Measurements from ENCODE around the gene TLK2.

Gene TLK2

DNA sequence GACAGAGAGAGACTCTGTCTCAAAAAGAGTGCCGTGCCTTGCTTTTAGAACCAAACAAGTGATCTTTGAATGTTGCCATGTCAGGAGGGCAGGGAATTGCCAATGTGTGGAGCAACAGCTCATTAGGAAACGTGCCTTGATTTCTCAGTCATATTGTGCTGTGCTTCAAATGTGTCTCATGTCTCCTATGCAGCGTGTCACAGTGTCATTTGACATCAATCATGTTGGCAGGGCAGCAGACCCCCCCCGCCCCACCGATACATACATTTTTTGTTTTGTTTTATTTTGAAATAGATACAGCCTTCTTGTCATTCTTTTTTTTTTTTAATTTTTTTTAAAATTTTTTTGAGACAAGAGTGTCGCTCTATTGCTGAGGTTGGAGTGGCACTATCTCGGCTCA lies 170.9 kb downstream of the TLK2 start:
- intact Hi-C loops (cut with DNase I; ENCODE audit: low total_unique reads) = no loop called here
- H3K4me3 ChIP-seq = no peak overlapping the region
- H3K36me3 ChIP-seq = no peaks in the 10 kb centered on the region
- no peaks in the 10 kb centered on the region for H3K27me3 ChIP-seq
- H3K4me1 ChIP-seq = peaks cover 0 to 38% (median 27%) of the 10 kb centered on the region in 4 donors
- TF ChIP-seq, protein P1, sequence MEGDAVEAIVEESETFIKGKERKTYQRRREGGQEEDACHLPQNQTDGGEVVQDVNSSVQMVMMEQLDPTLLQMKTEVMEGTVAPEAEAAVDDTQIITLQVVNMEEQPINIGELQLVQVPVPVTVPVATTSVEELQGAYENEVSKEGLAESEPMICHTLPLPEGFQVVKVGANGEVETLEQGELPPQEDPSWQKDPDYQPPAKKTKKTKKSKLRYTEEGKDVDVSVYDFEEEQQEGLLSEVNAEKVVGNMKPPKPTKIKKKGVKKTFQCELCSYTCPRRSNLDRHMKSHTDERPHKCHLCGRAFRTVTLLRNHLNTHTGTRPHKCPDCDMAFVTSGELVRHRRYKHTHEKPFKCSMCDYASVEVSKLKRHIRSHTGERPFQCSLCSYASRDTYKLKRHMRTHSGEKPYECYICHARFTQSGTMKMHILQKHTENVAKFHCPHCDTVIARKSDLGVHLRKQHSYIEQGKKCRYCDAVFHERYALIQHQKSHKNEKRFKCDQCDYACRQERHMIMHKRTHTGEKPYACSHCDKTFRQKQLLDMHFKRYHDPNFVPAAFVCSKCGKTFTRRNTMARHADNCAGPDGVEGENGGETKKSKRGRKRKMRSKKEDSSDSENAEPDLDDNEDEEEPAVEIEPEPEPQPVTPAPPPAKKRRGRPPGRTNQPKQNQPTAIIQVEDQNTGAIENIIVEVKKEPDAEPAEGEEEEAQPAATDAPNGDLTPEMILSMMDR (IDR thresholded peaks at IDR 0.05) = no peak
- peak overlapping the region in 1 of 2 donors; percentile 59 for H3K27ac ChIP-seq
- no peaks in the 10 kb centered on the region for H3K9me3 ChIP-seq
- DNase-seq = no peak

DNA sequence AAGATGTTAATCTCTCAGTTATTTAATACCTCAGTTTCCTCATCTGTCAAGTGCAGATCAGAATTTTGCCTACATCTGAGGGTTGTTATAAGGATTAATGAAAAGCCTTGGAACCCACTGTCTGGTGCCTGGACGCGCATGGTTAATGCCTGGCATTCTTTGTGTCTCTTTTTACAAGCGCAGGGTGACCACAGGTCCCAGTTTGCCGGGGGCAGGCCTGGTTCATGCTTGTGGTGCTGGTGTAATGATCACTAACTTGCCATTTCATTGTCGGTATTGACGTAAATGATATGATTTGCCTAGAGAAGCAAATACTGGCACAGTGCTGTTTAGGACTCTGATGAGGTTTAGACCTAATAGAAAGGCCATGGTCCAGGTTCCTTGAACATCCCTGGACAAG lies 172.0 kb downstream of the TLK2 start:
- intact Hi-C loops (cut with DNase I; ENCODE audit: low total_unique reads) = no loop called here
- Histone ChIP-seq H3K27ac (no peak overlapping the region), H3K36me3 (no peaks in the 10 kb centered on the region), H3K9me3 (no peaks in the 10 kb centered on the region), H3K27me3 (no peaks in the 10 kb centered on the region), H3K4me1 (peaks cover 0 to 40% (median 27%) of the 10 kb centered on the region in 4 donors), H3K4me3 (no peak overlapping the region)
- no peak for DNase-seq
- TF ChIP-seq, protein P1 (IDR thresholded peaks at IDR 0.05) = no peak

DNA sequence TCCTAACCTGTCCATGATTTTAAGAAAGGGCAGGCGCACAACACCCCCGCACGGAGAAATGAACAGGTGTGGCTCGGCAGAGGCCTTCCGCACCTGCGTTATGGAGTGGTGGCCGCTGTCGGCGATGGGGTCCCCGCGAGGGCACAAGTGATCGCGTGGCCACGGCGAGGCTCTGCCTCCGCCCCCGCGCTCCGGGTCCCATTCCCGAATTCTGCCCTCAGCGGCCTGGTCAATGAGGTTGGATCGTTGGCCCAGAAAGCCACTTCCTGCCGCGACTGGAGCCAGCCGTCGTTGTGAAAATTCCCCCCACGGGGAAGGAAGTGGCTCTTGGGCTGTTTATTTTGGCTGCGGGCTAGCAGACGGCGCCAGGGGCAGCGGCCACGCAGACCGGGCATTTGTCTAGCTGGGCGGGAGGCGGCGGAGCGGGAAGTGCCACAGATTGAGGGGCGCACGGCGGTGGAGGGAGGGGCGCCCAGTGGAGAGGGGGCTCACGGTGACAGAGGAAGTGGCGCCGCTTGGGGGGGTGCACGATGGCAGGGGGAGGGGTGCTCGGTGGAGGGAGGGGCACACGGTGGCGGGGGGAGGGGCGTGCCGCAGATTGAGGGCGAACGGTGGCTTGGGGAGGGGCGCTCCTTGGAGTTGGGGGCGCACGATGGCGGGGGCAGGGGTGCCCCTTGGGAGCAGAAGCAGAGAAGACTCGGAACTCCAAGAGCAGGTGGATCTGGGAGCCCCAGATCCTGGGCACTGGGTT lies 173.8 kb downstream of the TLK2 start:
- Histone ChIP-seq H3K9me3 (no peaks in the 10 kb centered on the region), H3K4me1 (peaks cover 0 to 40% (median 27%) of the 10 kb centered on the region in 4 donors), H3K27me3 (no peaks in the 10 kb centered on the region), H3K27ac (peak overlapping the region; percentile 68 to 76), H3K36me3 (no peaks in the 10 kb centered on the region), H3K4me3 (peak overlapping the region; percentile 57 to 65)
- intact Hi-C loops (cut with DNase I; ENCODE audit: low total_unique reads) = no loop called here
- peak; percentile 72 to 91 for DNase-seq
- TF ChIP-seq, protein P1 (IDR thresholded peaks at IDR 0.05) = no peak

GRCh38 chr17:62653002-62653825 lies 174.6 kb downstream of the TLK2 start:
- H3K27me3 ChIP-seq = no peaks in the 10 kb centered on the region
- peaks cover 0 to 37% (median 26%) of the 10 kb centered on the region in 4 donors for H3K4me1 ChIP-seq
- peak; percentile 62 to 80 for DNase-seq
- H3K27ac ChIP-seq = peak overlapping the region; percentile 68 to 76
- no peaks in the 10 kb centered on the region for H3K9me3 ChIP-seq
- intact Hi-C loops (cut with DNase I; ENCODE audit: low total_unique reads) = no loop called here
- peak overlapping the region; percentile 57 to 65 for H3K4me3 ChIP-seq
- no peaks in the 10 kb centered on the region for H3K36me3 ChIP-seq
- TF ChIP-seq, protein P1 (IDR thresholded peaks at IDR 0.05) = no peak

- intact Hi-C loops (cut with DNase I; ENCODE audit: low total_unique reads) = no loop called here
- H3K27ac ChIP-seq = peak overlapping the region in 1 of 2 donors; percentile 76
Measured at GRCh38 chr17:62653826-62654761, 175.5 kb downstream of the TLK2 start.

More at GRCh38 chr17:62653826-62654761, 175.5 kb downstream of the TLK2 start:
- peaks cover 0 to 28% (median 20%) of the 10 kb centered on the region in 4 donors for H3K4me1 ChIP-seq
- no peak overlapping the region for H3K4me3 ChIP-seq
- TF ChIP-seq, protein P1 (IDR thresholded peaks at IDR 0.05) = no peak
- DNase-seq = peak; percentile 44 to 74
- H3K9me3 ChIP-seq = no peaks in the 10 kb centered on the region
- H3K27me3 ChIP-seq = no peaks in the 10 kb centered on the region
- no peaks in the 10 kb centered on the region for H3K36me3 ChIP-seq
